Kidney (tissue), 14 donors: ENCODE measurements around the gene CYP19A1. TPM values are rescaled to one million over a fixed set of nuclear protein-coding genes. Genes with fewer than 3 reads are reported as not detected.
"Not testable (repeated sequence)": the region's sequence is repeated elsewhere in the genome, so short reads cannot be mapped to it uniquely, and the experiment has no call there.

Source experiments
- DNase-seq, 5 donors: peaks; one replicate each; pipeline ENCODE4 v3.0.0-alpha.2; 2013 to 2020
- FAIRE-seq: peaks from 2 replicates; lab custom pipeline; 2012; peaks lifted over from hg19 to GRCh38; lab: Jason Lieb, UNC
- H3K27ac ChIP-seq, 2 donors: one replicate each; pipeline ENCODE4 v1.7.0; 2013; ENCODE audit warnings: low read depth in 2 of 2, low read length in 2 of 2, inconsistent platforms in 1 of 2
- H3K27me3 ChIP-seq: one replicate; pipeline ENCODE4 v1.7.1; 2013; ENCODE audit warnings: low read length, inconsistent platforms; ENCODE audit not compliant: control insufficient read depth, insufficient read depth
- H3K36me3 ChIP-seq, 3 donors: one replicate each; pipeline versions ENCODE4 v1.7.0 to v1.7.1; 2013; ENCODE audit warnings: low read length in 3 of 3, control low read depth in 1 of 3, inconsistent platforms in 1 of 3; ENCODE audit not compliant: insufficient read depth in 3 of 3, control insufficient read depth in 2 of 3
- H3K4me1 ChIP-seq, 3 donors: one replicate each; pipeline versions ENCODE4 v1.7.0 to v1.7.1; 2013; ENCODE audit warnings: low read length in 3 of 3, inconsistent platforms in 1 of 3, low read depth in 1 of 3; ENCODE audit not compliant: control insufficient read depth in 2 of 3, insufficient read depth in 2 of 3
- H3K4me3 ChIP-seq, 3 donors: one replicate each; pipeline versions ENCODE4 v1.7.0 to v1.8.1; 2013; ENCODE audit warnings: low read length in 3 of 3, control low read depth in 1 of 3, inconsistent platforms in 1 of 3
- H3K9ac ChIP-seq, 3 donors: one replicate each; pipeline versions ENCODE4 v1.7.0 to v1.7.1; 2013; ENCODE audit warnings: low read length in 3 of 3, control low read depth in 1 of 3, inconsistent platforms in 1 of 3
- H3K9me3 ChIP-seq, 3 donors: one replicate each; pipeline versions ENCODE4 v1.7.0 to v1.7.1; 2013; ENCODE audit warnings: low read length in 3 of 3, control low read depth in 1 of 3, inconsistent platforms in 1 of 3; ENCODE audit not compliant: control insufficient read depth in 2 of 3, insufficient read depth in 1 of 3
- intact Hi-C: fragments of 100-400 bp; cut with DNase I; formaldehyde crosslinking; loops from one replicate; pipeline ENCODE4 v1.11.1; 2022
- polyA plus RNA-seq: library from polyadenylated mRNA; stranded (reverse); fragments of 350-450 nt; fragmentation: Illumina TruSeq; extraction: RNeasy Lipid Tissue Mini Kit (QIAGEN cat#74804); gene quantifications from one replicate; pipeline ENCODE4 v1.2.3, GENCODE V29; 2014; ENCODE audit warnings: low read depth, low replicate concordance; ENCODE audit not compliant: insufficient read depth
- total RNA-seq: library from RNA; stranded (reverse); fragmentation: NEBNext Ultra II Directional; extraction: Animal tissue kit (Norgen Biotek cat#: 25700); gene quantifications from one replicate; pipeline ENCODE4 v1.2.1, GENCODE V29; 2021
- TF ChIP-seq, protein P1 (sequence below): IDR thresholded peaks from 3 replicates; pipeline ENCODE4 v1.5.1; 2012; ENCODE audit warnings: mild to moderate bottlenecking, moderate library complexity, borderline replicate concordance; ENCODE audit not compliant: insufficient read depth; ENCODE audit errors: extremely low read depth
- donor health status: control.
- donor health status: control.
- donor health status: control.
- donor health status: control.
- donor health status: control.
- donor health status: DM: yes; HTN: yes; CAD: no.
- donor health status: Normal renal cell carcinoma (clear cell type).

The CYP19A1 gene
- total and polyA plus RNA-seq, 2 donors from 2014 or later = 0.50 TPM; not detected in 1

DNA sequence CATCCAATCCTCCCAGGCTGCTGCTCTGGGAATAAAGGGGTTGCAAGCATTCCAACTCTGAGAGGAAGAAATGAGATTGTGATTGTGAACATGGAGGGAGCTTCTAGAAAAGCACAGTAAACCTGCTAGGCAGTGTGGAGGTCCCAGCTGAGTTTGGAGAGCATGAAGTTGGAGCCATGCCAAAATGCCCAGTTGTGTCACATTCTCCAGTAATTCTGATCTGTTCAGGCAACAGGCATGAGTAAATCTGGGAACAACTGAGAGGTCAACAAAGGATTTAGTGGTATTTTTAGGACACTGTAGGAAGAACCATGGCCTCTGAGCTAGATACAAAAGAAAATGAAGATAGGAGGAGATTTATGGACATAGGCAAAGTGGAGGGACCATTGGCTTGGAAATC, 74.7 kb downstream of the CYP19A1 start:
- FAIRE-seq = no peak
- Histone ChIP-seq H3K4me1 (no peaks in the 10 kb centered on the region), H3K27me3 (no peaks in the 10 kb centered on the region), H3K27ac (no peak overlapping the region), H3K4me3 (no peak overlapping the region), H3K9ac (no peak overlapping the region), H3K9me3 (peaks cover 0 to 3% (median 0%) of the 10 kb centered on the region in 3 donors), H3K36me3 (no peaks in the 10 kb centered on the region)
- intact Hi-C loops = no loop called here
- DNase-seq = no peak
- TF ChIP-seq, protein P1, sequence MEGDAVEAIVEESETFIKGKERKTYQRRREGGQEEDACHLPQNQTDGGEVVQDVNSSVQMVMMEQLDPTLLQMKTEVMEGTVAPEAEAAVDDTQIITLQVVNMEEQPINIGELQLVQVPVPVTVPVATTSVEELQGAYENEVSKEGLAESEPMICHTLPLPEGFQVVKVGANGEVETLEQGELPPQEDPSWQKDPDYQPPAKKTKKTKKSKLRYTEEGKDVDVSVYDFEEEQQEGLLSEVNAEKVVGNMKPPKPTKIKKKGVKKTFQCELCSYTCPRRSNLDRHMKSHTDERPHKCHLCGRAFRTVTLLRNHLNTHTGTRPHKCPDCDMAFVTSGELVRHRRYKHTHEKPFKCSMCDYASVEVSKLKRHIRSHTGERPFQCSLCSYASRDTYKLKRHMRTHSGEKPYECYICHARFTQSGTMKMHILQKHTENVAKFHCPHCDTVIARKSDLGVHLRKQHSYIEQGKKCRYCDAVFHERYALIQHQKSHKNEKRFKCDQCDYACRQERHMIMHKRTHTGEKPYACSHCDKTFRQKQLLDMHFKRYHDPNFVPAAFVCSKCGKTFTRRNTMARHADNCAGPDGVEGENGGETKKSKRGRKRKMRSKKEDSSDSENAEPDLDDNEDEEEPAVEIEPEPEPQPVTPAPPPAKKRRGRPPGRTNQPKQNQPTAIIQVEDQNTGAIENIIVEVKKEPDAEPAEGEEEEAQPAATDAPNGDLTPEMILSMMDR = no peak

GRCh38 chr15:51263116-51263515, 75.3 kb downstream of the CYP19A1 start:
- no peaks in the 10 kb centered on the region for H3K4me1 ChIP-seq
- TF ChIP-seq, protein P1 = no peak
- H3K27ac ChIP-seq = no peak overlapping the region
- no peaks in the 10 kb centered on the region for H3K27me3 ChIP-seq
- FAIRE-seq = no peak
- DNase-seq = no peak
- H3K4me3 ChIP-seq = no peak overlapping the region
- intact Hi-C loops = no loop called here
- H3K36me3 ChIP-seq = no peaks in the 10 kb centered on the region
- H3K9ac ChIP-seq = no peak overlapping the region
- peaks cover 0 to 3% (median 0%) of the 10 kb centered on the region in 3 donors for H3K9me3 ChIP-seq

GRCh38 chr15:51262463-51262862, 75.9 kb downstream of the CYP19A1 start:
- intact Hi-C loops = no loop called here
- H3K27me3 ChIP-seq = no peaks in the 10 kb centered on the region
- H3K4me1 ChIP-seq = no peaks in the 10 kb centered on the region
- no peak overlapping the region for H3K9ac ChIP-seq
- no peak for FAIRE-seq
- H3K9me3 ChIP-seq = peaks cover 0 to 3% (median 0%) of the 10 kb centered on the region in 3 donors
- H3K36me3 ChIP-seq = no peaks in the 10 kb centered on the region
- H3K27ac ChIP-seq = no peak overlapping the region
- DNase-seq = no peak
- TF ChIP-seq, protein P1 = no peak
- H3K4me3 ChIP-seq = no peak overlapping the region

DNA sequence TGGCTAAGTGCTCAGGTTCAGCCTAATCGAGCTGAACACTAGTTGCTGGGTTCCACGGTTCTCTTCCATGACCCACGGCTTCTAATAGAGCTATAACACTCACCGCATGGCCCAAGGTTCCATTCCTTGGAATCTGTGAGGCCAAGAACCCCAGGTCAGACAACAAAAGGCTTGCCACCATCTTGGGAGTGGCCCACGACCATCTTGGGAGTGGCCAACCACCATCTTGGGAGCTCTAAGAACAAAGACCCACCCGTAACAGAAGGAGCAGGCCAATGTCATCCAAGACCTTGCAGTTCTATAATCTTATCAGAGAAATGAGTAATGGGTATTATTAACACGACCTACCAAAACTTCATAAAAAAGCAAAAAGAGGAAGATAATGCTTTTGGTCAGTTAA, 77.3 kb downstream of the CYP19A1 start:
- FAIRE-seq, H3K9me3 ChIP-seq, H3K4me3 ChIP-seq, intact Hi-C loops, H3K36me3 ChIP-seq, H3K9ac ChIP-seq, H3K4me1 ChIP-seq, DNase-seq, H3K27me3 ChIP-seq, H3K27ac ChIP-seq: not testable (repeated sequence)
